Sciatic nerve (tissue), 2 donors: Measurements from ENCODE around the gene TNIP2. TPM values are rescaled to one million over a fixed set of nuclear protein-coding genes. Genes with fewer than 3 reads are reported as not detected.
A peak's percentile ranks its signal among the peaks of the same experiment; 100 is the strongest.
"Not testable (repeated sequence)": the region's sequence is repeated elsewhere in the genome, so short reads cannot be mapped to it uniquely, and the experiment has no call there.

Experiments used
- ATAC-seq: fragments of 200-7000 bp; cut with Tn5 transposase; one replicate; pipeline ENCODE4 v1.9.1; 2020; ENCODE audit warnings: mild to moderate bottlenecking, moderate library complexity
- DNase-seq: peaks from one replicate; pipeline ENCODE4 v3.0.0-alpha.2; 2020; ENCODE audit warnings: low spot score
- intact Hi-C: fragments of 100-400 bp; cut with DNase I; formaldehyde crosslinking; loops from one replicate; pipeline ENCODE4 v1.14.2; 2022
- total RNA-seq: library from RNA; stranded (reverse); fragmentation: NEBNext Ultra II Directional; extraction: Animal tissue kit (Norgen Biotek cat#: 25700); gene quantifications from one replicate; pipeline ENCODE4 v1.2.1, GENCODE V29; 2021
- donor health status: DM: no; HTN: no; CAD: no.
- donor health status: DM: no; HTN: no; CAD: no.

TNIP2 gene
- total RNA-seq, 1 donor from 2014 or later: 34.9 TPM

DNA sequence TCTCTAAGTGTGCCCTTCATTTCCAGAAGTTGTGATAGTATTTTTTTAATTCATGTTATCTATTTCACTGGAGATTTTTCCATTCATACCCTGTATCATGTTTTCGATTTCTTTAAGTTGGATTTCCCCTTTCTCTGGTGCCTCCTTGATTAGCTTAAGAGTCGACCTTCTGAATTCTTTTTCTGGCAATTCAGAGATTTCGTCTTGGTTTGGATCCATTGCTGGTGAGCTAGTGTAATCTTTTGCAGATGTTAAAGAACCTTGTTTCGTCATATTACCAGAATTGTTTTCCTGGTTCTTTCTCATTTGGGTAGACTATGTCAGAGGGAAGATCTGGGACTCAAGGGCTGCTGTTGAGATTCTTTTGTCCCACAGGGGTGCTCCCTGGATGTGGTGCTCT is 27.7 kb upstream of the TNIP2 start:
- ATAC-seq (no peak), DNase-seq (no peak)
- intact Hi-C loops: no loop called here

DNA sequence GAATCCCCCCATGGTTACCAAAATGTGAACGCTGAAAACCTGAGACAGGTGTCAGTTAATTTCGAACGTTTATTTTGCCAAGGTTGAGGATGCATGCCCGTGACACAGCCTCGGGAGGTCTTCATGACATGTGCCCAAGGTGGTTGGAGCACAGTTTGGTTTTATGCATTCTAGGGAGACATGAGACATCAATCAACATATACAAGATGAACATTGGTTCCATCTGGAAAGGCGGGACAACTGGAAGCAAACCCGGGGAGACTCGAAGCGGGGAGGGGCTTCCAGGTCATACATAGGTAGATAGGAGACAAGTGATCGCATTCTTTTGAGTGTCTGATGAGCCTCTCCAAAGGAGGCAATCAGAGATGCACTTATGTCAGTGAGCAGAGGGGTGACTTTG is 25.8 kb upstream of the TNIP2 start:
- no peak for ATAC-seq
- intact Hi-C loops: no loop called here
- DNase-seq: no peak

DNA sequence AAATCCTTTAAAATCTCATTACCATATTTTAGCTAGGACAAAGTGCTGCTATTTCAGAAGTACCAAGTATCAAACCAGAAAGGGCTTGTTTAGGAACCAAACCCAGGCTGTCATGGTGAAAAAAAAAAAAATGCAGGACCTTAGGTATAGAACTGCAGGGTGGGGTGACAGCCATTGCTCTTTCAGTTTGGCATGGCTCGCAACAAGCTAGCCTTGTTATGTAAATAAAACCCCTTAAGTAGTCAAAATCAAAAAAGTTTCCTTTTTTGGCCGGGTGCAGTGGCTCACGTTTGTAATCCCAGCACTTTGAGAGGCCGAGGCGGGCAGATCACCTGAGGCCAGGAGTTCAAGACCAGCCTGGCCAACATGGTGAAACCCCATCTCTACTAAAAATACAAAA is 24.5 kb upstream of the TNIP2 start:
- intact Hi-C loops, DNase-seq, ATAC-seq: not testable (repeated sequence)

- no peak for DNase-seq
- intact Hi-C loops: no loop called here
- ATAC-seq: no peak
Observed at GRCh38 chr4:2771264-2771663, 15.1 kb upstream of the TNIP2 start.

DNA sequence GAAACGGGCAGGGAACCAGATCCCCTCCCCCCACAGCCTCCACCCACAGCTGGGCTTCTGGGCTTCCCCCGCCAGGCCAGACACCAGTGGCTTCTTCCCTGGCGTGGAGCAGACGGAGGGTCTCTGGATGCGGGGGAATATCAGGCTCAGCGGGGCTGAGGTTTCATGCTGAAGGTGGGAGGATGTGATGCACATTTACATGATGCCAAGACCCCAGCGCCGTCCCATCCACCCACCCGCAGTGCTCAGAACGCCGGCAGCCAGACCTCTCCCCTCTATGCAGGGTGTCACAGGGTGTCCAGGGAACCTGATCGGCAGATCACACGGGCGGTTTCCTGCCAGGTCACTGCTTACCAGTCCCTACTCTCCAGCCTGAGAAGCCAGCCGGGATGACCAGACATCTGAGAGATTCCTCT is 12.8 kb upstream of the TNIP2 start:
- ATAC-seq (no peak), DNase-seq (no peak)
- intact Hi-C loops: no loop called here

GRCh38 chr4:2768124-2768523 is 12.0 kb upstream of the TNIP2 start:
- ATAC-seq: no peak
- DNase-seq: no peak
- intact Hi-C loops: no loop called here

DNA sequence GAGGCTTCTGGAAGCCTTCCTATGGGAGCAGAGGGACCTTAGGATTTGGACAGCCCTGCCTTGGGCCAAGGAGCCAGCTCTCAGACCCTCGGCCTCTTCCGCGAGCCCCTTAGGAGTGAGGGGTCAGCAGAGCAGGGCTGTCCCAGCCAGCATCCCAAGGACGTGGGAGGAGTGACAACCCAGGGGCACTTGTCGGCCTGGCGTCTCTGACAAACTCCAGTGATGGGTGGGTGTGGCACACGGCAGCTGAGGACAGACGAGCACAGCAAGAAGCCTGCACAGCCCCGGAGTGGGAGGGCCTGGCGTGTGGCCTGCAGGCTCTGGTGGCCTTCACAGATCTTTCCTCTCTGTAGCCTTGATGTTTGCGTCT is 11.6 kb upstream of the TNIP2 start:
- DNase-seq (no peak), ATAC-seq (no peak)
- intact Hi-C loops: no loop called here

DNA sequence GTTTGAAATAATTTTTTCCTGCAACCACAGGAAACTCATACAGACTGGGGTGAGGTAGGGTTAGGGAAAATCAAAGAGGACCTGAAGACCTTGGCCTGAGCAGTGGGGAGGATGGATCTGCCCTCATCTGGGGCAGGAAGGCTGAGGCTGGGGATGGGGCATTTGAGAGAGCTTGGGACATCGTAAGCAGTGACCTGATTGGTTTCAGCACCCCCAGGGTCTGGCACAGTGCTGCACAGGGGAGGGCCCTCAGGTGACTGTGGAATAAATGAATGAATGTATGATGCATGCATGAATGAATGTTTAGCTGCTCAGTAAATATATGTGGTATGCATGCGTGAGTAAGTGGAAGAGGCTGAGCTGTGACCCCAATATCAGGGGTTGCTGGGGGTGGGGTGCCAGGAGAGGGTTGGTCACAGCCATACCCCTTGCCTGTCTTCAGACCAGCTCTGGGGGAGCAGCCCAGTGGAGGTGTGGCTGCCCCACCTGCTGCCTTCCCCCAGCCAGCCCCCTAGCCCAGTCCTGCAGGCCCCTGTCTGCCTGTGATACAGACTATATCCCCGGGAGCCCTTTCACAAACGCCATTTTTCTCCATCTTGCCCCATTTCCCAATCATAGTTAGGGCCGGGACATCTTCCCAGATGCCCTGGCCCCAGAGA is 11.0 kb upstream of the TNIP2 start:
- ATAC-seq: no peak
- intact Hi-C loops: no loop called here
- DNase-seq: no peak

- no peak for ATAC-seq
- DNase-seq: no peak
- intact Hi-C loops: no loop called here
Observed at GRCh38 chr4:2765832-2766526, 9.8 kb upstream of the TNIP2 start.

DNA sequence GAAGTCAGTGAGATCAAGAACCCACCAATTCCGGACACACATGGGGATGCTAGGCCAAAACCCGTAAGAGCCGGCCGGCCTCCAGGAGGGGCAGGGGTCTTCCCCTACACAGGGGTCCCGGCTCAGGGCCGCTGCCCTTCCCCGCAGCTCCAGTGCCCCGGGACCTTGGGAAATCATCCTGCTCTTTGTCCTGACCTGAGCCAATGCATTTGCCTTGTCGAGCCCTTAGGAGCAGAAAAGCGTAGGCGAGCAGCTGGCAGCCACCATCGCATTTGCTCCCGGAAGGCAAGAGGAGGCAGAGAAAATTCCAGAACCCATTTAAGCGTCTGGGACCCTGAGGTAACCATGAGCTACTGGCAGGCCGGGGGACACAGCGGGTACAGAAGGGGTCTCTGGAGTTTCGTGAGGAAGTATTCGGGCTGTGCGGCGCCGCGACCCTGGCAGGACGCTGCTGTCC is 7.4 kb upstream of the TNIP2 start:
- peak; percentile 23 for ATAC-seq
- intact Hi-C loops: no loop called here
- no peak for DNase-seq

DNA sequence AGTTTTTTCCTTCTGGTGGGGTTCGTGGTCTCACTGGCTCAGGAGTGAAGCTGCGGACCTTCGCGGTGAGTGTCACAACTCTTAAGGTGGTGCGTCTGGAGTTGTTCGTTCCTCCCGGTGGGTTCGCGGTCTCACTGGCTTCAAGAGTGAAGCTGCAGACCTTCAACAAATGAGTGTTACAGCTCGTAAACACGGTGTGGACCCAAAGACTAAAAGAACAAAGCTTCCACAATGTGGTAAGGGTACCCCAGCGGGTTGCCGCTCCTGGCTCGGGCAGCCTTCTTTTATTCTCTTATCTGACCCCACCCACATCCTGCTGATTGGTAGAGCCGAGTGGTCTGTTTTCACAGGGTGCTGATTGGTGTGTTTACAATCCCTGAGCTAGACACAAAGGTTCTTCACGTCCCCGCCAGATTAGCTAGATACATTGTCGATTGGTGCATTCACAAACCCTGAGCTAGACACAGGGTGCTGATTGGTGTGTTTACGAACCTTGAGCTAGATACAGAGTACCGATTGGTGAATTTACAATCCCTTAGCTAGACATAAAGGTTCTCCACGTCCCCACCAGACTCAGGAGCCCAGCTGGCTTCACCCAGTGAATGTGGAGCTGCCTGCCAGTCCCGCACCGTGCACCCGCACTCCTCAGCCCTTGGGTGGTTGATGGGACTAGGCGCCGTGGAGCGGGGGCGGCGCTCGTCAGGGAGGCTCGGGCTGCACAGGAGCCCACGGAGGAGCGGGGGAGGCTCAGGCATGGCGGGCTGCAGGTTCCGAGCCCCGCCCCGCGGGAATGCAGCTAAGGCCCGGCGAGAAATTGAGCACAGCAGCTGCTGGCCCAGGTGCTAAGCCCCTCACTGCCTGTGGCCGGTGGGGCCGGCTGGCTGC is 6.6 kb upstream of the TNIP2 start:
- ATAC-seq, DNase-seq, intact Hi-C loops: not testable (repeated sequence)

GRCh38 chr4:2762048-2762447 is 5.9 kb upstream of the TNIP2 start:
- intact Hi-C loops: no loop called here
- ATAC-seq (no peak), DNase-seq (no peak)

DNA sequence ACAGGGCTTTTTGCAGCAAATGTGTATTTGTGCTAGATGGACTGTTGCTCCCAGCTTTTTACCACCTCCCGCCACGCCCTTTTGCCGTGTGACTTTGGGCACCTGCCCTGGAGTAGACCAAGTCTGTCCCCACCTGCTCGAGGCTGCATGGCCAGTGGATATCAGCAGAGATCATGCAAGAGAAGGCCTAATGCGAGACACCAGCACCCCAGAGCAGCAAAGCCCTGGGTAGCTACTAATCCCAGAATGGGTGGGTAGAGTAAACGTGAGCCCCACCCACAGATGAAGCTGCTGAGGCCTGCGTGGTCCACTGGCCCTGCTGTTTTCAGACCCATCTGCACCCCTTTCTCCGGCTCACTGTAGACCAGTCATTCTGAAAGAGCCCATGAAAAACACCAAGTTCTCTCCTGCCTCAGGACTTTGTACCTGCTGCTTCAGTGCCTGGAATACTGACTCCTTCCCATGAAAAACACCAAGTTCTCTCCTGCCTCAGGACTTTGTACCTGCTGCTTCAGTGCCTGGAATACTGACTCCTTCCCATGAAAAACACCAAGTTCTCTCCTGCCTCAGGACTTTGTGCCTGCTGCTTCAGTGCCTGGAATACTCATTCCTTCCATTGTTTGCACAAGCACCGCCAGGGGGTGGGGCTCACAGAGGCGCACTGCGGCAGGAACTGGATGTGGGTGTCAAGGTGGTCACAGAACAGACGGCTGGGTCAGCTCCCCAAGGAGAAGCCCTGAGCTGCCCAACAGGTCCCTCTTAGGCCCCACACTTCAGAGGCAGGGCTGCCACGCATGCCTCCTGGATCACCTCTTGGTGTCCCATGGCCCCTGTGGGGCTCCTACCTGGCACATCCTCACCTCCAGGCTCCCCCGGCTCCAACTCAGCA is 5.1 kb upstream of the TNIP2 start:
- DNase-seq: no peak
- no peak for ATAC-seq
- intact Hi-C loops: no loop called here

- DNase-seq (no peak), ATAC-seq (no peak)
- intact Hi-C loops: loop anchor here (10.0 kb wide), 1 partner anchor 177 kb away; no protein-coding TSS in a partner anchor
Observed at GRCh38 chr4:2757426-2757825, 1.3 kb upstream of the TNIP2 start.

- intact Hi-C loops: loop anchor here (10.0 kb wide), 1 partner anchor 178 kb away; no protein-coding TSS in a partner anchor
- ATAC-seq (peak; percentile 54), DNase-seq (no peak)
Observed at GRCh38 chr4:2756691-2757350, 685 bp upstream of the TNIP2 start.

GRCh38 chr4:2754848-2755819 is 1.0 kb downstream of the TNIP2 start:
- ATAC-seq: no peak
- intact Hi-C loops: loop anchor here (10.0 kb wide), 1 partner anchor 180 kb away; no protein-coding TSS in a partner anchor

GRCh38 chr4:2753436-2753835 is 2.7 kb downstream of the TNIP2 start:
- intact Hi-C loops: loop anchor here (2.0 to 10.0 kb wide), 2 partner anchors 87 to 181 kb away; no protein-coding TSS in a partner anchor
- no peak for ATAC-seq
- no peak for DNase-seq

More at GRCh38 chr4:2754848-2755819, 1.0 kb downstream of the TNIP2 start:
- DNase-seq: no peak
